Keratinocyte (primary cell): ENCODE results near the gene ZBP1. TPM values are rescaled to one million over a fixed set of nuclear protein-coding genes. Genes with fewer than 3 reads are reported as not detected.

Experiments used
- DNase-seq: peaks from one replicate; pipeline ENCODE4 v3.0.0-alpha.2; 2011; ENCODE audit warnings: low read depth, missing footprints, low spot score
- FAIRE-seq: peaks from 2 replicates; lab custom pipeline; 2011; peaks lifted over from hg19 to GRCh38; lab: Jason Lieb, UNC
- H2AFZ ChIP-seq: 2 replicates; pipeline ENCODE4 v1.6.0; 2012; ENCODE audit warnings: low read length, control low read depth, inconsistent platforms; ENCODE audit not compliant: control insufficient read depth
- H3K27ac ChIP-seq: 2 replicates; pipeline ENCODE4 v1.5.1; 2011; ENCODE audit warnings: low read length; ENCODE audit not compliant: control insufficient read depth, insufficient read depth
- H3K27me3 ChIP-seq: 3 replicates; pipeline ENCODE4 v1.6.0; 2011; ENCODE audit warnings: low read length; ENCODE audit not compliant: control insufficient read depth, insufficient read depth; ENCODE audit errors: extremely low read depth
- H3K36me3 ChIP-seq, 2 experiments: 2 replicates in 1 of 2; 3 replicates in 1 of 2; pipeline ENCODE4 v1.5.1; 2011; ENCODE audit warnings: low read length in 2 of 2, mild to moderate bottlenecking in 1 of 2; ENCODE audit not compliant: control insufficient read depth in 2 of 2, insufficient read depth in 2 of 2; ENCODE audit errors: extremely low read depth in 1 of 2
- H3K4me1 ChIP-seq: 3 replicates; pipeline ENCODE4 v1.5.1; 2011; ENCODE audit warnings: low read length; ENCODE audit not compliant: control insufficient read depth, insufficient read depth; ENCODE audit errors: extremely low read depth
- H3K4me2 ChIP-seq: 3 replicates; pipeline ENCODE4 v1.6.0; 2011; ENCODE audit warnings: low read depth, low read length; ENCODE audit not compliant: control insufficient read depth, insufficient read depth; ENCODE audit errors: extremely low read depth
- H3K4me3 ChIP-seq, 3 experiments: fragments of 200-600 bp in 1 of 3; sonication (generic) in 1 of 3; 2 replicates in 2 of 3; 3 replicates in 1 of 3; pipeline ENCODE4 v1.5.1; 2011 to 2016; ENCODE audit warnings: low read length in 3 of 3, mild to moderate bottlenecking in 3 of 3, control low read depth in 2 of 3, inconsistent platforms in 1 of 3, low read depth in 1 of 3, mixed read lengths in 1 of 3, mixed run types in 1 of 3, moderate library complexity in 1 of 3; ENCODE audit not compliant: control insufficient read depth in 2 of 3, insufficient read depth in 2 of 3; ENCODE audit errors: extremely low read depth in 1 of 3
- H3K79me2 ChIP-seq: 2 replicates; pipeline ENCODE4 v1.6.0; 2012; ENCODE audit warnings: low read length; ENCODE audit not compliant: control insufficient read depth, insufficient read depth
- H3K9ac ChIP-seq: 3 replicates; pipeline ENCODE4 v1.6.0; 2011; ENCODE audit warnings: low read length; ENCODE audit not compliant: control insufficient read depth, insufficient read depth; ENCODE audit errors: extremely low read depth
- H3K9me1 ChIP-seq: 3 replicates; pipeline ENCODE4 v1.6.0; 2011; ENCODE audit warnings: low read length; ENCODE audit not compliant: control insufficient read depth, insufficient read depth; ENCODE audit errors: extremely low read depth
- H3K9me3 ChIP-seq: 2 replicates; pipeline ENCODE4 v1.5.1; 2012; ENCODE audit warnings: low read depth, low read length; ENCODE audit not compliant: control insufficient read depth
- H4K20me1 ChIP-seq: 3 replicates; pipeline ENCODE4 v1.6.0; 2011; ENCODE audit warnings: low read length; ENCODE audit not compliant: control insufficient read depth, insufficient read depth; ENCODE audit errors: extremely low read depth
- CTCF ChIP-seq, 3 experiments: IDR thresholded peaks in 1 of 3; conservative IDR thresholded peaks in 1 of 3; optimal IDR thresholded peaks in 1 of 3; 2 replicates in 2 of 3; 3 replicates in 1 of 3; pipeline versions ENCODE3 to v1.5.1; 2011; ENCODE audit warnings: low read length in 3 of 3, mild to moderate bottlenecking in 3 of 3, moderate library complexity in 2 of 3, control low read depth in 1 of 3, inconsistent platforms in 1 of 3; ENCODE audit not compliant: insufficient read depth in 2 of 3; ENCODE audit errors: extremely low read depth in 1 of 3
- EZH2 ChIP-seq: IDR thresholded peaks from one replicate; pipeline ENCODE4 v1.6.1; 2012; ENCODE audit warnings: inconsistent platforms, mild to moderate bottlenecking, low read length, moderate library complexity
- dilution Hi-C: fragments of 300-500 bp; cut with MboI; formaldehyde crosslinking; loops from one replicate; pipeline ENCODE4 v1.7.0; 2020; ENCODE audit warnings: low sequenced_read_pairs; ENCODE audit not compliant: extremely low pct_ligation_motif_present
- polyA plus RNA-seq, 5 experiments: library from polyadenylated mRNA; depleted of rRNA in 3 of 5; stranded (reverse) in 3 of 5; stranded (forward) in 1 of 5; unstranded in 1 of 5; fragments of >200 nt; gene quantifications; 1 replicate in 1 of 5; 2 replicates in 3 of 5; 3 replicates in 1 of 5; pipeline versions ENCODE4 v1.2.1 to v1.2.3, GENCODE V29; 2011 to 2012; ENCODE audit warnings: missing spikeins in 2 of 5, low read depth in 1 of 5, low replicate concordance in 1 of 5

Gene ZBP1
- polyA plus RNA-seq, 1 donor (not counting 4 experiments of a cell fraction or from before 2014, with no cell fraction given): 0.08 TPM

DNA sequence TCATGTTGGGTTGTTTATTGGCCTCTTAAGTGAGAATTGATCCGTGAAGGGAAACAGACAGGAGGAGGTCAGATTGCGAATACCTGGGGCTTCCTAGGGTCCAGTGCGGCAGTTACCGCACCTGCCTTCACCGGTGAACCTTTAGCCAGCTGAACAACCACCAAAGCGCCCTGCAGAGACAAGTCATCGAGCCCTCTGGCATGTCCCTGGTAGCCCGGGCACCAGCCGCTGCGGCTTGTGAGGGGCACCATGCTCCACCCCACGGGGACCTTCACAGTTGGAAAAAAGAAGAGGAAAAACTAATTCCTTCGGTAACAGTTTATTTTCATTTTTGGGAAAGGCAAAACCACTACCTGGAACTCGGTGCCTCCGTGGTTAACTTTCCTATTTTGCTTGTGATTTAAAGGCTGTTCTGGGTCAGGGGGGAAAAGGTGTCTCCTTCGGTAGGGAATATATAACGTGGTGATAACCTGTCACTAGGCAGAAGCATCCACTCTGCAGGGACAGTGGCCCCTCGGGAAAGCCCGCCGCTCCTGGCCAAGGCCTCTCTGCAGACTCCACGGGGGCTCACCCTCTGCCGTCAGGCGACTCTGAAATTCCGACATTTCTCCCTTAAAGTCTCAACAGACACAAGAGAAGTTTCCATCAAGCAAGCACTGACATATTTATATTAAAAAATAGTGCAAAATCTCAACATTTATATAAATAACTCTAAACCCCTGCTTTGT, 30.7 kb upstream of the ZBP1 start:
- Histone ChIP-seq H3K4me2 (no peak overlapping the region), H3K79me2 (peaks cover 7% of the 10 kb centered on the region), H3K27ac (no peak overlapping the region), H3K9me1 (no peaks in the 10 kb centered on the region), H3K9me3 (no peaks in the 10 kb centered on the region), H3K9ac (no peak overlapping the region), H3K4me3 (no peak overlapping the region), H3K36me3 (peaks cover 31 to 35% of the 10 kb centered on the region in 2 experiments), H2AFZ (no peak overlapping the region), H3K27me3 (no peaks in the 10 kb centered on the region), H3K4me1 (no peaks in the 10 kb centered on the region), H4K20me1 (peaks cover 19% of the 10 kb centered on the region)
- TF ChIP-seq EZH2 (no peak), CTCF (optimal IDR thresholded peaks at IDR 0.05 in 1 of 3, IDR thresholded peaks at IDR 0.05 in 1 of 3, conservative IDR thresholded peaks at IDR 0.05 in 1 of 3; ENCODE audit: extremely low read depth in 1 of 3, insufficient read depth in 2 of 3, low read length in 3 of 3) (no peak)
- DNase-seq: no peak
- dilution Hi-C loops: no loop called here
- FAIRE-seq: no peak

GRCh38 chr20:57650266-57650665, 30.0 kb upstream of the ZBP1 start:
- H3K79me2 ChIP-seq: peaks cover 7% of the 10 kb centered on the region
- H3K36me3 ChIP-seq: peaks cover 28 to 29% of the 10 kb centered on the region in 2 experiments
- no peak overlapping the region for H2AFZ ChIP-seq
- H3K4me2 ChIP-seq: no peak overlapping the region
- H3K27me3 ChIP-seq: no peaks in the 10 kb centered on the region
- FAIRE-seq: no peak
- no peak overlapping the region for H3K27ac ChIP-seq
- H3K9me1 ChIP-seq: no peaks in the 10 kb centered on the region
- no peak for TF ChIP-seq CTCF (optimal IDR thresholded peaks at IDR 0.05 in 1 of 3, IDR thresholded peaks at IDR 0.05 in 1 of 3, conservative IDR thresholded peaks at IDR 0.05 in 1 of 3; ENCODE audit: extremely low read depth in 1 of 3, insufficient read depth in 2 of 3, low read length in 3 of 3)
- no peak for TF ChIP-seq EZH2
- no peak overlapping the region for H3K9ac ChIP-seq
- no peak for DNase-seq
- no peaks in the 10 kb centered on the region for H3K4me1 ChIP-seq
- no peaks in the 10 kb centered on the region for H3K9me3 ChIP-seq
- dilution Hi-C loops: no loop called here
- peaks cover 16% of the 10 kb centered on the region for H4K20me1 ChIP-seq
- no peak overlapping the region for H3K4me3 ChIP-seq
